ENCODE data around the gene ZNF526.

DNA sequence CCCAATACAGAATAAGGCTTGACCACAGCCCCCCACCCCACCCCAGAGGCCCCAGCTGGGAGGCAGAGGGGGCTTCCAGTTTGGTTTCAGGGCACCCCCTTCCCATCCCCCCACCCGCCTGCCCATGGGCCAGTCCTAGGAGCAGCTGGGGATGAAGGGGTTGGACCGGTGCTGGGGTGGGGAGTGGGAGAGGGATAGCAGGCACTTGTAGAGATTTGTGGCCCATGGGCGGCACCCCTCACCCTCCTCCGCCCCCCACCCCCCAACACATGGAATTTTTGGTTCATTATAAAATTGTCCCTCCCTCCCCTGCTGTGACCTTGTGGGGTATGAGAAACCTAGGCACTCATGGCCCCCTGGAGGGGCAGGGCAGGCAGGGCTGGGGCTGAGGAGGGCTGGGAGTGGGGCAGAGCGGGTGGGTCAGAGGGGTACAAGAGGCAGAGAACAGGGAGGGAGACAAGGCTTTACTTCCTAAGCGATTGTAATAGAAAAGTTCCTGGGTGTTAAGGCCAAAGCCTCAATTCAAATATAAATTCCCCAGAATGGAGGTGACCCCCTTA lies 27.6 kb downstream of the ZNF526 start:
- no peak for TF ChIP-seq CTCF (IDR thresholded peaks at IDR 0.05 in 8 of 11, conservative IDR thresholded peaks at IDR 0.05 in 3 of 11)
- no peak for TF ChIP-seq POLR2AphosphoS5 (IDR thresholded peaks at IDR 0.05)
